Measurements from ENCODE around the gene MAP3K2.

MAP3K2 gene, protein sequence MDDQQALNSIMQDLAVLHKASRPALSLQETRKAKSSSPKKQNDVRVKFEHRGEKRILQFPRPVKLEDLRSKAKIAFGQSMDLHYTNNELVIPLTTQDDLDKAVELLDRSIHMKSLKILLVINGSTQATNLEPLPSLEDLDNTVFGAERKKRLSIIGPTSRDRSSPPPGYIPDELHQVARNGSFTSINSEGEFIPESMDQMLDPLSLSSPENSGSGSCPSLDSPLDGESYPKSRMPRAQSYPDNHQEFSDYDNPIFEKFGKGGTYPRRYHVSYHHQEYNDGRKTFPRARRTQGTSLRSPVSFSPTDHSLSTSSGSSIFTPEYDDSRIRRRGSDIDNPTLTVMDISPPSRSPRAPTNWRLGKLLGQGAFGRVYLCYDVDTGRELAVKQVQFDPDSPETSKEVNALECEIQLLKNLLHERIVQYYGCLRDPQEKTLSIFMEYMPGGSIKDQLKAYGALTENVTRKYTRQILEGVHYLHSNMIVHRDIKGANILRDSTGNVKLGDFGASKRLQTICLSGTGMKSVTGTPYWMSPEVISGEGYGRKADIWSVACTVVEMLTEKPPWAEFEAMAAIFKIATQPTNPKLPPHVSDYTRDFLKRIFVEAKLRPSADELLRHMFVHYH

DNA sequence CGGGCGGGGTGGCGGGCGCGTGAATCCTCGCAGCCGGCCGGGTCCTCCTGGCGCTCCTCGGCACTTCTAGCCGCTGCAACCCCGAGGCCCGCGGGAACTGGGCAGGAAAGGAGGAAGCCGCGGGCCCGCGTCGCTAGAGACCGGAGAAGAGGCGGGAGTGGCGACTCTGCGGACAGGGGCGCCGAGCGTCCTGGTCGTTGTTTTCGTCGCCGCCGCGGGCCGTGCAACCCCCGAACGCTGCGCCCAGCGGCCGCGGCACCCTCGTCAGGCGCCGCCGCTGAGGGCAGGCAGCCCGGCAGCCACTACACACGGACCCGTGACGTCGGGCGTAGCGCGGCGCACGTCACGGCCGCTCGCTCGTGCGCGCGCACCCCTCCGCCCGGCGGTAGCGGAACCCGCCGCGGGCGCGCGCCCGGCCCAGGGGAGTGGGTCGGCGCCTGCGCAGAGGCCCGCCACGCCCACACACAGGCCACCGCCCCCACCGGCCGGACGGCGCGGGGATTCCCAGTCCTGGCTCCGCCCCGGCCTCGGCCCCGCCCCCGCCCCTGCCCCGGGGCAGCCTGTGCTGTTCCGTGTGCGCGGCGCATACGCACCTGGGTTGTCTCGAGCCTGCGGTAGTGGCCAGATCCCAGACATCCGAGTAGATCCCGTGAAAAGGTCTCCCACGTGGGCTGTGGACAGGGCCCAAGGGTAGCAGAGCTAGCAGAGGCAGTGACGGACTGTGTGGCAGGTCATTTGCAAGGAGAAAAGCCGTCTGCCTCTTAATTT lies at the start of gene MAP3K2:
Gene MAP3K2, minus strand, starts transcription at position 321 of the 768 bp plus-strand sequence. CDS start 44,846 bp downstream, outside the sequence.
- DNase-seq = peak; percentile 82

DNA sequence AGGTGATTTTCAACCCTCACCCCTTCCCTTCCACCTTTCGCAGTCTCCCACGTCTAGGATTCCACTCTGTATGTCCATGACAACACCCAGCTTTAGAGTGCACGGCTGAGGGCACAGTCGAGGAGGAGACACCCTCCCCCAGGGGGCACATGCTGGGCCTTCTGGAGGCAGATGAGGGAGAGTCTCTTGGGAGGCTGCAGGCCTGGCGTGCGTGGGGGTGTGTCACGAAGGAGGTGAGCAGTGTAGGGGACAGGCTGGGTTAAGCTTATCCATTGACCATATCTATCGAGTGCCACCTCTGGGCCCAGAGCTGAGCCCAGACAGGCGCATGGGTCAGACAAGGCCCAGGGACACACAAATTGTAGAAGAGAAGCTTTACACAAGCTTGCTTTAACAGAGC lies 49.3 kb upstream of the MAP3K2 start:
- no peak for DNase-seq

DNA sequence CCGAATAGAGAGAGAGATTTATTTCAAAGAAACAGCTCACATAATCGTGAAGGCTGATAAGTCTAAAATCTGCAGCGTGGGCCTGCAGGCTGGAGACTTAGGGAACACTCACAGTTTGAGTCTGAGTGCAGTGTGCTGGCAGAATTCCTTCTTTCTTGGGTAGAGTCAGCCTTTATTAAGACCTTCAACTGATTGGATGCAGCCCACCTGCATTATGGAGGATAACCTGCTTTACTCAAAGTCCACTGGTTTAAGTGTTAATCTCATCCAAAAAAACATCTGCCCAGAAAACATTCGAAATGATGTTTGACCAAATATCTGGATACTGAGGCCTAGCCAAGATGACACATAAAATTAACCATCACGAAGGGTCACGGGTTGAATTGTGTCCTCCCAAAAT lies 46.7 kb upstream of the MAP3K2 start:
- no peak for DNase-seq

DNA sequence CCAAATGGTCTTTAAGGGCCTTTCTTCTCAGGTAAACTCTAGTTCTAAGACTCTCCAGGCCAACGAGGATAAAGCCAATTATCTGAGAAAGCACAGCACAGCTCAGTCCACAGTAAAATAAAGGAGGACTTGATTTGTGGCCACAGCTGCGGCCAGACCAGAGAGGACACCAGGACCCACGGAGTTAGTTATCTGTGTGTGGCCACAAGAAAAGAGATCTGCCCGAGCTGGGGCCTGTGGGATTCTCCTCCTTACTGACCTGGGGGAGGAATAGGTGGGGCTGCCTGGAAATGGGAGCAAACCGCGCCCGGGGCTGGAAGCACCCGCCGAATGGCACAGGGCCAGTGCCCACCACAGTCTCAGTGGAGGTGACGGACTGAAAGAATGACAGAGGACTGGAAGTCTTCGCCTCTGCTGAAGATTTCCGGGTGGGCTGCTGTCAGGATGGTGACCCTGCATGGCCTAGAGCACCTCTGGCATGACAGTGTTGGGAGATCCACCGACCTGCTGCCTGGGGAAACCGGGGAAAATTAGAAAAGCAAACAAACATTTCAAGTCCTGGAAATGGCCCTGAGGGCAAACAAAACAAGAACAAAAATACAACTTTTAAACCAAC lies 43.7 kb upstream of the MAP3K2 start:
- no peak for DNase-seq

DNA sequence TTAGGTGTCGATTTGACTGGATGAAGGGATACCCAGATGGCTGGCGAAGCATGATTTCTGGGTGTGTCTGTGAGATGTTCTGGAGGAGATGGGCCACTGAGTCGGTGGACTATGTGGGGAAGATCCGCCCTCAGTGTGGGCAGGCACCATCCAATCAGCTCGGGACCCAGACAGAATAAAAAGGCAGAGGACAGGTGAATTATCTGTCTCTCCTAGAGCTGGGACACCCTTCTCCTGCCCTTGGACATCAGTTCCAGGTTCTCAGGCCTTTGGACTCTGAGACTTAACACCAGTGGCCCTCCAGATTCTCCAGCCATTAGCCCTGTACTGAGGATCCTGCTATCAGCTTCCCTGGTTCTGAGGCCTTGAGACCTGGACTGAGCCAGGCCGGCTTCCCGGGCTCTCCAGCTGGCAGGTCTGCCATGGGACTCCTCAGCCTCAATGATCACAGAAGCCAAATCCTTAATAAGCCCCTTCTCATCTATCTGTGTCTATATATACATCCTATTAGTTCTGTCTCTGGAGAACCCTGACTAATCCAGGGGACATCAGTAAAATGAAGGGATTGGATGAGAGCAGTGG lies 42.2 kb upstream of the MAP3K2 start:
- DNase-seq = no peak

DNA sequence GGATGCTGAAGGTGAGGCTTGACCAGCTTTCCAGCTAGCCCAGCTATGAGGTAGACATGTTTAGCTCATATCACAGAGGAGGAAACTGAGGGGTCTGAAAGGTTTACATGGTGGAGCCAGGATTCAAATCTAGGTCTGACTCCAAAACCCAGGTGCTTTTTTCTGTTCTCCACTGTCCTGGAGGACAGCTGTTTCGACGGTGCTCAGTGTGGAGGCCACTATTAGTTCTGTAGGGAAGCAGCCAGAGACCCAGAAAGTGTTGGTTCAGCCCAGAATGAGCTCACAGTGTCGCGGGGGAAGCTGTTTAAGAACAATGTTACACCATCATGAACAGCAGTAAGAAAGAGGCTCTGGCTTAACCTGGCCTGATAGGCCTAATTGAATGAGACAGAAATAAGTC lies 41.5 kb upstream of the MAP3K2 start:
- no peak for DNase-seq

DNA sequence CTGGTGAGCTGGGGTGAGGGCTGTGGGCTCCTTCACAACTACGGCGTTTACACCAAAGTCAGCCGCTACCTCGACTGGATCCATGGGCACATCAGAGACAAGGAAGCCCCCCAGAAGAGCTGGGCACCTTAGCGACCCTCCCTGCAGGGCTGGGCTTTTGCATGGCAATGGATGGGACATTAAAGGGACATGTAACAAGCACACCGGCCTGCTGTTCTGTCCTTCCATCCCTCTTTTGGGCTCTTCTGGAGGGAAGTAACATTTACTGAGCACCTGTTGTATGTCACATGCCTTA lies 41.0 kb upstream of the MAP3K2 start:
- no peak for DNase-seq

DNA sequence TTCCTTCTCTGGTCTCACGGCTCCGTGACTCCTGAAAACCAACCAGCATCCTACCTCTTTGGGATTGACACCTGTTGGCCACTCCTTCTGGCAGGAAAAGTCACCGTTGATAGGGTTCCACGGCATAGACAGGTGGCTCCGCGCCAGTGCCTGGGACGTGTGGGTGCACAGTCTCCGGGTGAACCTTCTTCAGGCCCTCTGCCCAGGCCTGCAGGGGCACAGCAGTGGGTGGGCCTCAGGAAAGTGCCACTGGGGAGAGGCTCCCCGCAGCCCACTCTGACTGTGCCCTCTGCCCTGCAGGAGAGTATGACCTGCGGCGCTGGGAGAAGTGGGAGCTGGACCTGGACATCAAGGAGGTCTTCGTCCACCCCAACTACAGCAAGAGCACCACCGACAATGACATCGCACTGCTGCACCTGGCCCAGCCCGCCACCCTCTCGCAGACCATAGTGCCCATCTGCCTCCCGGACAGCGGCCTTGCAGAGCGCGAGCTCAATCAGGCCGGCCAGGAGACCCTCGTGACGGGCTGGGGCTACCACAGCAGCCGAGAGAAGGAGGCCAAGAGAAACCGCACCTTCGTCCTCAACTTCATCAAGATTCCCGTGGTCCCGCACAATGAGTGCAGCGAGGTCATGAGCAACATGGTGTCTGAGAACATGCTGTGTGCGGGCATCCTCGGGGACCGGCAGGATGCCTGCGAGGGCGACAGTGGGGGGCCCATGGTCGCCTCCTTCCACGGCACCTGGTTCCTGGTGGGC lies 40.5 kb upstream of the MAP3K2 start:
- no peak for DNase-seq

DNA sequence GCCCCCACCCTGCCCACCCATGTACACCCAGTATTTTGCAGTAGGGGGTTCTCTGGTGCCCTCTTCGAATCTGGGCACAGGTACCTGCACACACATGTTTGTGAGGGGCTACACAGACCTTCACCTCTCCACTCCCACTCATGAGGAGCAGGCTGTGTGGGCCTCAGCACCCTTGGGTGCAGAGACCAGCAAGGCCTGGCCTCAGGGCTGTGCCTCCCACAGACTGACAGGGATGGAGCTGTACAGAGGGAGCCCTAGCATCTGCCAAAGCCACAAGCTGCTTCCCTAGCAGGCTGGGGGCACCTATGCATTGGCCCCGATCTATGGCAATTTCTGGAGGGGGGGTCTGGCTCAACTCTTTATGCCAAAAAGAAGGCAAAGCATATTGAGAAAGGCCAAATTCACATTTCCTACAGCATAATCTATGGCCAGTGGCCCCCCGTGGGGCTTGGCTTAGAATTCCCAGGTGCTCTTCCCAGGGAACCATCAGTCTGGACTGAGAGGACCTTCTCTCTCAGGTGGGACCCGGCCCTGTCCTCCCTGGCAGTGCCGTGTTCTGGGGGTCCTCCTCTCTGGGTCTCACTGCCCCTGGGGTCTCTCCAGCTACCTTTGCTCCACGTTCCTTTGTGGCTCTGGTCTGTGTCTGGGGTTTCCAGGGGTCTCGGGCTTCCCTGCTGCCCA lies 39.7 kb upstream of the MAP3K2 start:
- no peak for DNase-seq

DNA sequence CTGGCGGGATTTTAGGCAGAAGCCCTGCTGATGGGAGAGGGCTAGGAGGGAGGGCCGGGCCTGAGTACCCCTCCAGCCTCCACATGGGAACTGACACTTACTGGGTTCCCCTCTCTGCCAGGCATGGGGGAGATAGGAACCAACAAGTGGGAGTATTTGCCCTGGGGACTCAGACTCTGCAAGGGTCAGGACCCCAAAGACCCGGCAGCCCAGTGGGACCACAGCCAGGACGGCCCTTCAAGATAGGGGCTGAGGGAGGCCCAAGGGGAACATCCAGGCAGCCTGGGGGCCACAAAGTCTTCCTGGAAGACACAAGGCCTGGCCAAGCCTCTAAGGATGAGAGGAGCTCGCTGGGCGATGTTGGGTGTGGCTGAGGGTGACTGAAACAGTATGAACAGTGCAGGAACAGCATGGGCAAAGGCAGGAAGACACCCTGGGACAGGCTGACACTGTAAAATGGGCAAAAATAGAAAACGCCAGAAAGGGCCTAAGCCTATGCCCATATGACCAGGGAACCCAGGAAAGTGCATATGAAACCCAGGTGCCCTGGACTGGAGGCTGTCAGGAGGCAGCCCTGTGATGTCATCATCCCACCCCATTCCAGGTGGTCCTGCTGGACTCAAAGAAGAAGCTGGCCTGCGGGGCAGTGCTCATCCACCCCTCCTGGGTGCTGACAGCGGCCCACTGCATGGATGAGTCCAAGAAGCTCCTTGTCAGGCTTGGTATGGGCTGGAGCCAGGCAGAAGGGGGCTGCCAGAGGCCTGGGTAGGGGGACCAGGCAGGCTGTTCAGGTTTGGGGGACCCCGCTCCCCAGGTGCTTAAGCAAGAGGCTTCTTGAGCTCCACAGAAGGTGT lies 39.0 kb upstream of the MAP3K2 start:
- no peak for DNase-seq

DNA sequence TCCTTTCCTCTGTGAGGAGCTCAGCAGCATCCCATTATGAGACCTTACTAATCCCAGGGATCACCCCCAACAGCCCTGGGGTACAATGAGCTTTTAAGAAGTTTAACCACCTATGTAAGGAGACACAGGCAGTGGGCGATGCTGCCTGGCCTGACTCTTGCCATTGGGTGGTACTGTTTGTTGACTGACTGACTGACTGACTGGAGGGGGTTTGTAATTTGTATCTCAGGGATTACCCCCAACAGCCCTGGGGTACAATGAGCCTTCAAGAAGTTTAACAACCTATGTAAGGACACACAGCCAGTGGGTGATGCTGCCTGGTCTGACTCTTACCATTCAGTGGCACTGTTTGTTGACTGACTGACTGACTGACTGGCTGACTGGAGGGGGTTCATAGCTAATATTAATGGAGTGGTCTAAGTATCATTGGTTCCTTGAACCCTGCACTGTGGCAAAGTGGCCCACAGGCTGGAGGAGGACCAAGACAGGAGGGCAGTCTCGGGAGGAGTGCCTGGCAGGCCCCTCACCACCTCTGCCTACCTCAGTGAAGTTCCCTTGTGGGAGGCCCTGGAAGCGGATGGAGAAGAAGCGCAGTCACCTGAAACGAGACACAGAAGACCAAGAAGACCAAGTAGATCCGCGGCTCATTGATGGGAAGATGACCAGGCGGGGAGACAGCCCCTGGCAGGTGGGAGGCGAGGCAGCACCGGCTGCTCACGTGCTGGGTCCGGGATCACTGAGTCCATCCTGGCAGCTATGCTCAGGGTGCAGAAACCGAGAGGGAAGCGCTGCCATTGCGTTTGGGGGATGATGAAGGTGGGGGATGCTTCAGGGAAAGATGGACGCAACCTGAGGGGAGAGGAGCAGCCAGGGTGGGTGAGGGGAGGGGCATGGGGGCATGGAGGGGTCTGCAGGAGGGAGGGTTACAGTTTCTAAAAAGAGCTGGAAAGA lies 38.0 kb upstream of the MAP3K2 start:
- no peak for DNase-seq

DNA sequence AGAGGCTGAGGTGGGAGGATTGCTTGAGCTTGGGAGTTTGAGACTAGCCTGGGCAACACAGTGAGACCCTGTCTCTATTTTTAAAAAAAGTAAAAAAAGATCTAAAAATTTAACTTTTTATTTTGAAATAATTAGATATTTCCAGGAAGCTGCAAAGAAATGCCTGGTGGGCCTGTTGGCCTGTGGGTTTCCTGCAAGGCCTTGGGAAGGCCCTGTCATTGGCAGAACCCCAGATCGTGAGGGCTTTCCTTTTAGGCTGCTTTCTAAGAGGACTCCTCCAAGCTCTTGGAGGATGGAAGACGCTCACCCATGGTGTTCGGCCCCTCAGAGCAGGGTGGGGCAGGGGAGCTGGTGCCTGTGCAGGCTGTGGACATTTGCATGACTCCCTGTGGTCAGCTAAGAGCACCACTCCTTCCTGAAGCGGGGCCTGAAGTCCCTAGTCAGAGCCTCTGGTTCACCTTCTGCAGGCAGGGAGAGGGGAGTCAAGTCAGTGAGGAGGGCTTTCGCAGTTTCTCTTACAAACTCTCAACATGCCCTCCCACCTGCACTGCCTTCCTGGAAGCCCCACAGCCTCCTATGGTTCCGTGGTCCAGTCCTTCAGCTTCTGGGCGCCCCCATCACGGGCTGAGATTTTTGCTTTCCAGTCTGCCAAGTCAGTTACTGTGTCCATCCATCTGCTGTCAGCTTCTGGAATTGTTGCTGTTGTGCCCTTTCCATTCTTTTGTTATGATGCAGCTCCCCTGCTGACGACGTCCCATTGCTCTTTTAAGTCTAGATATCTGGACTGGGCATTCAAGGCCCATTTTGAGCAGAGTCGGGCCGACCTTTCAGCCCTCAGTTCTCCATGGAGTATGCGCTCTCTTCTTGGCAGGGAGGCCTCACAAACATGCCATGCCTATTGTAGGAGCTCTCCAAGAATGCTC lies 37.1 kb upstream of the MAP3K2 start:
- DNase-seq = no peak

DNA sequence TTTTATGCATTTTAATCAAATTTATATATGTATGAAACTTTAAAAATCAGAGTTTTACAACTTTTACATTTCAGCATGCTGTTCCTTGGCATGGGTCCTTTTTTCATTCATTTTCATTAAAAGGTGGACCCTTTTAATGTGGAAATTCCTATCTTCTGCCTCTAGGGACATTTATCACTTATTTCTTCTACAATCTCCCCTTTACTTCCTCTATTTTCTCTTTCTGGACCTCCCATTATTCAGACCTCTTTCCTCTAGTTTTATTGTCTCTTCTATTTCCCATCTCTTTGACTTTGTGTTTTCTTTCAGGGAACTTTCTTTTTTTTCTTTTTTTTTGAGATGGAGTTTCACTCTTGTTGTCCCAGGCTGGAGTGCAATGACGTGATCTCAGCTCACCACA lies 36.1 kb upstream of the MAP3K2 start:
- DNase-seq = no peak

DNA sequence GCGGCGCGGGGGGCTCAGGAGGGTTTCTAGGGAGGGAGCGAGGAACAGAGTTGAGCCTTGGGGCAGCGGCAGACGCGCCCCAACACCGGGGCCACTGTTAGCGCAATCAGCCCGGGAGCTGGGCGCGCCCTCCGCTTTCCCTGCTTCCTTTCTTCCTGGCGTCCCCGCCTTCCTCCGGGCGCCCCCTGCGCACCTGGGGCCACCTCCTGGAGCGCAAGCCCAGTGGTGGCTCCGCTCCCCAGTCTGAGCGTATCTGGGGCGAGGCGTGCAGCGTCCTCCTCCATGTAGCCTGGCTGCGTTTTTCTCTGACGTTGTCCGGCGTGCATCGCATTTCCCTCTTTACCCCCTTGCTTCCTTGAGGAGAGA lies 35.7 kb upstream of the MAP3K2 start:
- DNase-seq = no peak

DNA sequence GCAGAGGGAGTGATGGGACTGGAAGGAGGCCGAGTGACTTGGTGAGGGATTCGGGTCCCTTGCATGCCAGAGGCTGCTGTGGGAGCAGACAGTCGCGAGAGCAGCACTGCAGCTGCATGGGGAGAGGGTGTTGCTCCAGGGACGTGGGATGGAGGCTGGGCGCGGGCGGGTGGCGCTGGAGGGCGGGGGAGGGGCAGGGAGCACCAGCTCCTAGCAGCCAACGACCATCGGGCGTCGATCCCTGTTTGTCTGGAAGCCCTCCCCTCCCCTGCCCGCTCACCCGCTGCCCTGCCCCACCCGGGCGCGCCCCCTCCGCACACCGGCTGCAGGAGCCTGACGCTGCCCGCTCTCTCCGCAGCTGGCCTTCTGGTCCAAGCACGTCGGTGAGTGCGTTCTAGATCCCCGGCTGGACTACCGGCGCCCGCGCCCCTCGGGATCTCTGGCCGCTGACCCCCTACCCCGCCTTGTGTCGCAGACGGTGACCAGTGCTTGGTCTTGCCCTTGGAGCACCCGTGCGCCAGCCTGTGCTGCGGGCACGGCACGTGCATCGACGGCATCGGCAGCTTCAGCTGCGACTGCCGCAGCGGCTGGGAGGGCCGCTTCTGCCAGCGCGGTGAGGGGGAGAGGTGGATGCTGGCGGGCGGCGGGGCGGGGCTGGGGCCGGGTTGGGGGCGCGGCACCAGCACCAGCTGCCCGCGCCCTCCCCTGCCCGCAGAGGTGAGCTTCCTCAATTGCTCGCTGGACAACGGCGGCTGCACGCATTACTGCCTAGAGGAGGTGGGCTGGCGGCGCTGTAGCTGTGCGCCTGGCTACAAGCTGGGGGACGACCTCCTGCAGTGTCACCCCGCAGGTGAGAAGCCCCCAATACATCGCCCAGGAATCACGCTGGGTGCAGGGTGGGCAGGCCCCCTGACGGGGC lies 35.0 kb upstream of the MAP3K2 start:
- no peak for DNase-seq

DNA sequence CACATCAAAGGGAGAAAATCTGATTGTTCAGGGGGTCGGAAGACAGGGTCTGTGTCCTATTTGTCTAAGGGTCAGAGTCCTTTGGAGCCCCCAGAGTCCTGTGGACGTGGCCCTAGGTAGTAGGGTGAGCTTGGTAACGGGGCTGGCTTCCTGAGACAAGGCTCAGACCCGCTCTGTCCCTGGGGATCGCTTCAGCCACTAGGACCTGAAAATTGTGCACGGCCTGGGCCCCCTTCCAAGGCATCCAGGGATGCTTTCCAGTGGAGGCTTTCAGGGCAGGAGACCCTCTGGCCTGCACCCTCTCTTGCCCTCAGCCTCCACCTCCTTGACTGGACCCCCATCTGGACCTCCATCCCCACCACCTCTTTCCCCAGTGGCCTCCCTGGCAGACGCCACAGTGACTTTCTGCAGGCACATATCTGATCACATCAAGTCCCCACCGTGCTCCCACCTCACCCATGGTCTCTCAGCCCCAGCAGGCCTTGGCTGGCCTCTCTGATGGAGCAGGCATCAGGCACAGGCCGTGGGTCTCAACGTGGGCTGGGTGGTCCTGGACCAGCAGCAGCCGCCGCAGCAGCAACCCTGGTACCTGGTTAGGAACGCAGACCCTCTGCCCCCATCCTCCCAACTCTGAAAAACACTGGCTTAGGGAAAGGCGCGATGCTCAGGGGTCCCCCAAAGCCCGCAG lies 34.2 kb upstream of the MAP3K2 start:
- no peak for DNase-seq
